H1 (cell line): ENCODE data around the gene CD81. TPM values are rescaled to one million over a fixed set of nuclear protein-coding genes. Genes with fewer than 3 reads are reported as not detected.

Experiments
- CTCF ChIA-PET: fragments of 300-600 bp; sonication (Branson Sonifier 250); formaldehyde crosslinking; loops from one replicate; lab custom pipeline; 2021; ENCODE audit not compliant: partially characterized antibody; lab: Charles Lee
- POLR2A ChIA-PET: fragments of 300-600 bp; sonication (Branson Sonifier 250); formaldehyde crosslinking; loops from one replicate; lab custom pipeline; 2021; ENCODE audit warnings: inconsistent platforms; ENCODE audit not compliant: partially characterized antibody; lab: Charles Lee
- DNase-seq, 2 experiments: peaks; one replicate each; pipeline versions ENCODE4 v3.0.0 to v3.0.0-alpha.2; 2010 to 2022; ENCODE audit warnings: low spot score in 2 of 2, low read depth in 1 of 2, mixed read lengths in 1 of 2
- FAIRE-seq: peaks from 2 replicates; lab custom pipeline; 2011; peaks lifted over from hg19 to GRCh38; lab: Jason Lieb, UNC
- H2AFZ ChIP-seq: 2 replicates; pipeline ENCODE4 v1.8.1; 2012; ENCODE audit warnings: low read length, inconsistent platforms
- H2AK5ac ChIP-seq: 2 replicates; pipeline ENCODE4 v1.6.1; 2013; ENCODE audit warnings: low read depth, low read length
- H2BK120ac ChIP-seq: replicated peaks from 2 replicates; pipeline ENCODE3; 2013; ENCODE audit warnings: low read depth, low read length, inconsistent platforms
- H2BK12ac ChIP-seq: 2 replicates; pipeline ENCODE4 v1.6.1; 2013; ENCODE audit warnings: low read depth, low read length
- H2BK15ac ChIP-seq: 2 replicates; pipeline ENCODE4 v1.6.1; 2013; ENCODE audit warnings: low read length
- H2BK20ac ChIP-seq: 2 replicates; pipeline ENCODE4 v1.6.1; 2013; ENCODE audit warnings: low read length
- H2BK5ac ChIP-seq: 2 replicates; pipeline ENCODE4 v1.6.1; 2013; ENCODE audit warnings: low read depth, low read length
- H3K14ac ChIP-seq: 2 replicates; pipeline ENCODE4 v1.6.1; 2013; ENCODE audit warnings: inconsistent platforms; ENCODE audit not compliant: insufficient read length
- H3K18ac ChIP-seq: 2 replicates; pipeline ENCODE4 v1.6.1; 2013; ENCODE audit warnings: low read length; ENCODE audit errors: extremely low read depth
- H3K23ac ChIP-seq: 2 replicates; pipeline ENCODE4 v1.6.1; 2013; ENCODE audit warnings: inconsistent platforms; ENCODE audit not compliant: insufficient read length
- H3K23me2 ChIP-seq: 2 replicates; pipeline ENCODE4 v1.6.1; 2013; ENCODE audit warnings: low read depth, low read length
- H3K27ac ChIP-seq: 2 replicates; pipeline ENCODE4 v1.6.1; 2011; ENCODE audit warnings: low read depth, low read length, inconsistent platforms
- H3K27me3 ChIP-seq, 4 experiments: replicated peaks in 1 of 4; 1 replicate in 1 of 4; 2 replicates in 3 of 4; pipeline versions ENCODE4 v1.6.1 to v1.8.1; 2011 to 2013; ENCODE audit warnings: low read length in 3 of 4, mild to moderate bottlenecking in 3 of 4, inconsistent platforms in 2 of 4, mixed read lengths in 2 of 4, moderate library complexity in 1 of 4; ENCODE audit not compliant: control insufficient read depth in 3 of 4, insufficient read depth in 3 of 4; ENCODE audit errors: extremely low read depth in 1 of 4
- H3K36me3 ChIP-seq, 4 experiments: 2 replicates each; pipeline versions ENCODE4 v1.6.1 to v1.8.1; 2011 to 2013; ENCODE audit warnings: mild to moderate bottlenecking in 4 of 4, low read length in 3 of 4, moderate library complexity in 2 of 4, control low read depth in 1 of 4, inconsistent platforms in 1 of 4; ENCODE audit not compliant: insufficient read depth in 4 of 4, control insufficient read depth in 2 of 4
- H3K4ac ChIP-seq: replicated peaks from 2 replicates; pipeline ENCODE3; 2013; ENCODE audit warnings: low read length, low read depth, mixed read lengths, inconsistent platforms; ENCODE audit not compliant: insufficient read length
- H3K4me1 ChIP-seq, 4 experiments: replicated peaks in 1 of 4; 1 replicate in 1 of 4; 2 replicates in 3 of 4; pipeline versions ENCODE4 v1.6.1 to v1.8.1; 2011 to 2013; ENCODE audit warnings: low read length in 3 of 4, inconsistent platforms in 2 of 4, mixed read lengths in 1 of 4; ENCODE audit not compliant: insufficient read depth in 4 of 4, control insufficient read depth in 3 of 4
- H3K4me2 ChIP-seq, 2 experiments: 2 replicates each; pipeline versions ENCODE4 v1.6.1 to v1.8.1; 2011 to 2013; ENCODE audit warnings: low read depth in 2 of 2, low read length in 2 of 2, control low read depth in 1 of 2, inconsistent platforms in 1 of 2, mild to moderate bottlenecking in 1 of 2; ENCODE audit not compliant: insufficient read depth in 1 of 2
- H3K4me3 ChIP-seq, 4 experiments: fragments of 200-600, 300-600 bp in 1 of 4; sonication (generic), shearing (Covaris generic), sonication (Bioruptor Twin) in 1 of 4; 2 replicates each; pipeline versions ENCODE4 v1.5.1 to v1.8.1; 2011 to 2016; ENCODE audit warnings: low read length in 4 of 4, low read depth in 3 of 4, control low read depth in 2 of 4, inconsistent platforms in 2 of 4, mild to moderate bottlenecking in 2 of 4, mixed read lengths in 1 of 4, moderate library complexity in 1 of 4; ENCODE audit not compliant: insufficient read depth in 2 of 4; ENCODE audit errors: extremely low read depth in 1 of 4
- H3K56ac ChIP-seq: replicated peaks from 2 replicates; pipeline ENCODE3; 2013; ENCODE audit warnings: low read depth, mild to moderate bottlenecking, mixed read lengths, low read length, inconsistent platforms; ENCODE audit not compliant: insufficient read length
- H3K79me1 ChIP-seq: 2 replicates; pipeline ENCODE4 v1.6.1; 2013; ENCODE audit warnings: low read depth, low read length, control low read depth
- H3K79me2 ChIP-seq, 2 experiments: 2 replicates each; pipeline versions ENCODE4 v1.6.1 to v1.8.1; 2012 to 2013; ENCODE audit warnings: low read length in 2 of 2, mild to moderate bottlenecking in 2 of 2, inconsistent platforms in 1 of 2; ENCODE audit not compliant: insufficient read depth in 2 of 2, control insufficient read depth in 1 of 2
- H3K9ac ChIP-seq, 4 experiments: replicated peaks in 1 of 4; 1 replicate in 1 of 4; 2 replicates in 3 of 4; pipeline versions ENCODE4 v1.6.1 to v1.8.1; 2011 to 2013; ENCODE audit warnings: low read depth in 3 of 4, low read length in 3 of 4, control low read depth in 2 of 4, mild to moderate bottlenecking in 2 of 4, moderate library complexity in 2 of 4, inconsistent platforms in 1 of 4; ENCODE audit errors: extremely low read depth in 1 of 4
- H3K9me3 ChIP-seq, 2 experiments: 2 replicates each; pipeline versions ENCODE4 v1.6.1 to v1.8.1; 2012 to 2013; ENCODE audit warnings: mild to moderate bottlenecking in 2 of 2, moderate library complexity in 2 of 2, control low read depth in 1 of 2, inconsistent platforms in 1 of 2, low read depth in 1 of 2, low read length in 1 of 2, mixed read lengths in 1 of 2; ENCODE audit not compliant: insufficient read depth in 2 of 2
- H4K20me1 ChIP-seq, 2 experiments: replicated peaks in 1 of 2; 2 replicates each; pipeline versions ENCODE3 to v1.8.1; 2011 to 2013; ENCODE audit warnings: inconsistent platforms in 2 of 2, low read length in 2 of 2, mild to moderate bottlenecking in 1 of 2; ENCODE audit not compliant: insufficient read depth in 2 of 2, control insufficient read depth in 1 of 2
- H4K5ac ChIP-seq: 2 replicates; pipeline ENCODE4 v1.6.1; 2013; ENCODE audit warnings: low read length, low read depth, mixed read lengths, inconsistent platforms; ENCODE audit not compliant: insufficient read length
- H4K8ac ChIP-seq: 2 replicates; pipeline ENCODE4 v1.8.0; 2013; ENCODE audit warnings: mild to moderate bottlenecking, moderate library complexity, low read length, inconsistent platforms; ENCODE audit not compliant: insufficient read depth; ENCODE audit errors: extremely low read depth
- H4K91ac ChIP-seq: replicated peaks from 2 replicates; pipeline ENCODE3; 2013; ENCODE audit warnings: low read length, mixed read lengths, inconsistent platforms; ENCODE audit not compliant: insufficient read length
- CBX8 ChIP-seq: fragments of 300-800, 300-1000 bp; sonication (generic); IDR thresholded peaks from 2 replicates; pipeline ENCODE4 v1.7.1; 2016; ENCODE audit warnings: low read depth, low read length, borderline replicate concordance
- RBBP5 ChIP-seq: IDR thresholded peaks from 2 replicates; pipeline ENCODE4 v1.7.1; 2012; ENCODE audit warnings: low read depth, mild to moderate bottlenecking, inconsistent platforms, low read length, moderate library complexity, borderline replicate concordance
- RFX5 ChIP-seq: IDR thresholded peaks from 2 replicates; pipeline ENCODE4 v1.6.1; 2011; ENCODE audit warnings: low read depth, low read length, improper control_type of control experiment, borderline replicate concordance
- ZNF274 ChIP-seq: IDR thresholded peaks from 2 replicates; pipeline ENCODE4 v1.7.0; 2012; ENCODE audit warnings: low read length, borderline replicate concordance; ENCODE audit errors: extremely low read depth
- WGBS, 2 experiments: shearing (Covaris generic) in 1 of 2; methylation state at CpG; one replicate each; pipeline versions ENCODE4 v1.1.6 to v1.1.7; 2013 to 2015; ENCODE audit warnings: low lambda C conversion rate in 2 of 2, mixed read lengths in 2 of 2, inconsistent platforms in 1 of 2, low coverage in 1 of 2, missing lambda C conversion rate in 1 of 2; ENCODE audit not compliant: insufficient replicate concordance in 2 of 2, insufficient coverage in 1 of 2, insufficient read length in 1 of 2; ENCODE audit errors: extremely low coverage in 1 of 2, missing lambda C conversion rate in 1 of 2; 5-methylcytosine and 5-hydroxymethylcytosine counted together
- polyA plus RNA-seq, 7 experiments: library from polyadenylated mRNA; depleted of rRNA in 3 of 7; stranded (reverse) in 5 of 7; unstranded in 2 of 7; fragments of >200 nt in 5 of 7; fragments of 200-250 nt in 2 of 7; gene quantifications; 1 replicate in 5 of 7; 2 replicates in 1 of 7; 4 replicates in 1 of 7; pipeline versions ENCODE4 v1.2.1 to v1.2.3, GENCODE V29; 2011 to 2013; ENCODE audit warnings: missing spikeins in 2 of 7, mixed read lengths in 2 of 7
- total RNA-seq: library from RNA; stranded (reverse); fragmentation: NEBNext Ultra II Directional; extraction: Animal tissue kit (Norgen Biotek cat#: 25700); gene quantifications from 2 replicates; pipeline ENCODE4 v1.2.1, GENCODE V29; 2021

The CD81 gene
- total and polyA plus RNA-seq, 2 of the 8 experiments (the other 6 are each of a cell fraction or from before 2014, with no cell fraction given): 238 to 309 TPM

DNA sequence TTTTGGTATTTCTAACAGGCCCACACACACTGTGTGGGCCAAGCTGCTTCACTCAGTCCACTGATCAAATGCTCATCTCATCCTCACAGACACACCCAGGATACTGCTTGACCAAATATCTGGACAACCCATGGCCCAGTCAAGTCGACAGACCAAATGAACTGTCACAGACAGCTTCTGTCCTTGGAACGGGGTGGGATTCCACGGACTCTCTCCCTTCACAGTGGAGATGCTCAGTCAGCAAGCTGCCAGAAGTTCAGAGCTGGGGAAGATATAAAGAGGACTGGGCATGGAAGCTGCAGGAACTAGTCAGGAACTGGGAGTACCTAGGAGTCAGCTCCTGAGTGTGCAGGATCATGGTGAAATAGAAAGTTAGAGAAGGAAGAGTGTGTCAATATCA lies 34.6 kb upstream of the CD81 start:
- H4K91ac ChIP-seq: no peak overlapping the region
- H2BK15ac ChIP-seq: no peak overlapping the region
- H3K4me3 ChIP-seq: no peak overlapping the region
- TF ChIP-seq RFX5: no peak
- no peak for TF ChIP-seq RBBP5
- no peak for TF ChIP-seq CBX8
- no peak for TF ChIP-seq ZNF274
- no peak overlapping the region for H3K4ac ChIP-seq
- H3K27me3 ChIP-seq: no peaks in the 10 kb centered on the region
- peaks cover 0 to 2% (median under 1%) of the 10 kb centered on the region in 4 experiments; a peak in 3 of 7 replicates for H3K4me1 ChIP-seq
- no peak overlapping the region for H3K14ac ChIP-seq
- DNase-seq (no peak), FAIRE-seq (no peak)
- no peak overlapping the region for H3K4me2 ChIP-seq
- no peak overlapping the region for H4K5ac ChIP-seq
- no peak overlapping the region for H2AK5ac ChIP-seq
- no peak overlapping the region for H2BK5ac ChIP-seq
- no peak overlapping the region for H3K23ac ChIP-seq
- H3K79me2 ChIP-seq: no peaks in the 10 kb centered on the region
- H3K23me2 ChIP-seq: no peaks in the 10 kb centered on the region
- WGBS, 2 experiments: 88% methylated on average over 3 of the region's 3 CpGs; no CpG with 5 or more reads in 1 of the 2 experiments
- H3K56ac ChIP-seq: no peak overlapping the region
- no peak overlapping the region for H3K18ac ChIP-seq
- no peaks in the 10 kb centered on the region for H3K36me3 ChIP-seq
- H3K9me3 ChIP-seq: peaks cover 0 to 11% of the 10 kb centered on the region in 2 experiments; a peak in 2 of 4 replicates
- no peak overlapping the region for H3K27ac ChIP-seq
- H4K20me1 ChIP-seq: no peaks in the 10 kb centered on the region
- no peak overlapping the region for H2BK20ac ChIP-seq
- no peak overlapping the region for H2BK120ac ChIP-seq
- H3K9ac ChIP-seq: no peak overlapping the region
- POLR2A ChIA-PET: interaction anchor here (1.4 to 1.8 kb wide), 3 partner anchors 9 to 40 kb away, joined by 3 to 7 read pairs (median 5); no protein-coding TSS in a partner anchor
- CTCF ChIA-PET: interaction anchor here (1.4 to 1.8 kb wide), 3 partner anchors 25 to 77 kb away, joined by 3 to 5 read pairs (median 4); no protein-coding TSS in a partner anchor
- no peaks in the 10 kb centered on the region; the same call in 1 of the 2 replicates for H3K79me1 ChIP-seq
- no peak overlapping the region for H2AFZ ChIP-seq
- H4K8ac ChIP-seq: no peak overlapping the region
- H2BK12ac ChIP-seq: no peak overlapping the region
